RWPE2 (cell line): Measurements from ENCODE around the gene ZNF221.

ENCODE experiments used
- ATAC-seq: fragments of 200-7000 bp; cut with Tn5 transposase; 3 replicates; pipeline ENCODE4 v1.9.1; 2021; ENCODE audit warnings: low read depth
- DNase-seq: peaks from one replicate; pipeline ENCODE4 v3.0.0-alpha.2; 2020; ENCODE audit warnings: low spot score
- H3K27ac ChIP-seq: fragments of 450-650 bp; 2 replicates; pipeline ENCODE4 v1.5.1; 2017; ENCODE audit warnings: mild to moderate bottlenecking; ENCODE audit not compliant: poor library complexity, severe bottlenecking
- H3K27me3 ChIP-seq: fragments of 250-450 bp; sonication (Bioruptor Pico); 2 replicates; pipeline ENCODE4 v1.5.1; 2021; ENCODE audit warnings: mild to moderate bottlenecking, moderate library complexity; ENCODE audit not compliant: insufficient read depth, poor library complexity, severe bottlenecking
- H3K36me3 ChIP-seq: fragments of 250-450 bp; sonication (Bioruptor Pico); 2 replicates; pipeline ENCODE4 v1.5.1; 2020; ENCODE audit warnings: low read depth, mild to moderate bottlenecking, moderate library complexity
- H3K4me1 ChIP-seq: fragments of 250-450 bp; sonication (Bioruptor Pico); 2 replicates; pipeline ENCODE4 v1.5.1; 2021; ENCODE audit warnings: mild to moderate bottlenecking, moderate library complexity; ENCODE audit not compliant: insufficient read depth, poor library complexity, severe bottlenecking
- H3K4me3 ChIP-seq: fragments of 250-450 bp; sonication (Bioruptor Pico); 2 replicates; pipeline ENCODE4 v1.5.1; 2021; ENCODE audit warnings: mild to moderate bottlenecking, moderate library complexity; ENCODE audit not compliant: severe bottlenecking
- H3K9me3 ChIP-seq: fragments of 250-450 bp; sonication (Bioruptor Pico); 2 replicates; pipeline ENCODE4 v1.5.1; 2021; ENCODE audit warnings: mild to moderate bottlenecking, moderate library complexity; ENCODE audit not compliant: severe bottlenecking
- TF ChIP-seq, protein P1 (sequence below): fragments of 450-650 bp; IDR thresholded peaks from one replicate; pipeline ENCODE4 v1.5.1; 2017; ENCODE audit warnings: mild to moderate bottlenecking, moderate library complexity; ENCODE audit not compliant: poor library complexity, severe bottlenecking

The ZNF221 gene

DNA sequence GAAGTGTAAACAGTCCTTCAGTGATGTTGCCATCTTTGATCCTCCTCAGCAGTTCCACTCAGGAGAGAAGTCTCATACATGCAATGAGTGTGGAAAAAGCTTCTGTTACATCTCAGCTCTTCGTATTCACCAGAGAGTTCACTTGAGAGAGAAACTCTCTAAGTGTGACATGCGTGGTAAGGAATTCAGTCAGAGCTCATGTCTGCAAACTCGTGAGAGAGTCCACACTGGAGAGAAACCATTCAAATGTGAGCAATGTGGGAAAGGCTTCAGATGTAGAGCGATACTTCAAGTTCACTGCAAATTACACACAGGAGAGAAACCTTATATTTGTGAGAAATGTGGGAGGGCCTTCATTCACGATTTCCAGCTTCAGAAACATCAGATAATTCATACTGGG, 59.4 kb downstream of the ZNF221 start:
- peaks cover 64% of the 10 kb centered on the region for H3K36me3 ChIP-seq
- H3K27ac ChIP-seq, result no peak overlapping the region
- peaks cover 22% of the 10 kb centered on the region for H3K9me3 ChIP-seq
- no peak overlapping the region for H3K4me3 ChIP-seq
- no peaks in the 10 kb centered on the region for H3K27me3 ChIP-seq
- TF ChIP-seq, protein P1, sequence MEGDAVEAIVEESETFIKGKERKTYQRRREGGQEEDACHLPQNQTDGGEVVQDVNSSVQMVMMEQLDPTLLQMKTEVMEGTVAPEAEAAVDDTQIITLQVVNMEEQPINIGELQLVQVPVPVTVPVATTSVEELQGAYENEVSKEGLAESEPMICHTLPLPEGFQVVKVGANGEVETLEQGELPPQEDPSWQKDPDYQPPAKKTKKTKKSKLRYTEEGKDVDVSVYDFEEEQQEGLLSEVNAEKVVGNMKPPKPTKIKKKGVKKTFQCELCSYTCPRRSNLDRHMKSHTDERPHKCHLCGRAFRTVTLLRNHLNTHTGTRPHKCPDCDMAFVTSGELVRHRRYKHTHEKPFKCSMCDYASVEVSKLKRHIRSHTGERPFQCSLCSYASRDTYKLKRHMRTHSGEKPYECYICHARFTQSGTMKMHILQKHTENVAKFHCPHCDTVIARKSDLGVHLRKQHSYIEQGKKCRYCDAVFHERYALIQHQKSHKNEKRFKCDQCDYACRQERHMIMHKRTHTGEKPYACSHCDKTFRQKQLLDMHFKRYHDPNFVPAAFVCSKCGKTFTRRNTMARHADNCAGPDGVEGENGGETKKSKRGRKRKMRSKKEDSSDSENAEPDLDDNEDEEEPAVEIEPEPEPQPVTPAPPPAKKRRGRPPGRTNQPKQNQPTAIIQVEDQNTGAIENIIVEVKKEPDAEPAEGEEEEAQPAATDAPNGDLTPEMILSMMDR, result no peak
- no peak for ATAC-seq
- DNase-seq, result no peak
- no peaks in the 10 kb centered on the region for H3K4me1 ChIP-seq
